DOHH2 (cell line): Measurements from ENCODE around the gene XRCC1.

Experiments used
- CTCF ChIP-seq: fragments of 200-600 bp; sonication (generic); IDR thresholded peaks from one replicate; pipeline ENCODE4 v1.5.1; 2014; ENCODE audit warnings: antibody characterized with exemption, mild to moderate bottlenecking, low read depth, low read length; ENCODE audit not compliant: poor library complexity, severe bottlenecking
- EZH2phosphoT487 ChIP-seq: fragments of 200-600 bp; sonication (generic); IDR thresholded peaks from 2 replicates; pipeline ENCODE4 v1.6.1; 2017; ENCODE audit warnings: borderline replicate concordance, mild to moderate bottlenecking, antibody characterized with exemption, low read length, moderate library complexity, mixed read lengths

DNA sequence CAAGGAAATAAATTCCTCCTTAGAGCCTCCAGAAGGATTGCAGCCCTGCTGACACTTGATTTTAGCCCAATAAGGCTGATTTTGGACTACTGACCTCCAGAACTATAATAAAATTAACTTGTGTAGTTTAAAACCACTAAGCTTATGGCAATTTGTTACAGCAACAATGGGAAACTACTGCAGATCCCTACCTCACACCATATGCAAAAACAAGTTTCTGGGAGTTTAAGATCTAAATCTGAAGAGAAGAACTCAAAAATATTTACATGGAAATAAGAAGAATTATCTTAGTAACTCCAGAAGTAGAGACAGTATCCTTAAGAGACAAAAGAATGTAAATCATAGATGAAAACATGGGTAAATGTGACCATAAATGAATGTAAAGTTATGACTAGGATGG, 36.4 kb downstream of the XRCC1 start:
- TF ChIP-seq CTCF (no peak), EZH2phosphoT487 (no peak)
